Activated CD4-positive, alpha-beta T cell treated with anti-CD3 and anti-CD28 coated beads, Interleukin-2, amount 10 ng/mL, durations not matched to agents 7 days and 5 days (primary cell): ENCODE results near the gene AZU1. TPM values are rescaled to one million over a fixed set of nuclear protein-coding genes. Genes with fewer than 3 reads are reported as not detected.
A peak's percentile ranks its signal among the peaks of the same experiment; 100 is the strongest.

Experiments used
- CTCF ChIA-PET: fragments of 350-600 bp; sonication (Branson Sonifier 250); formaldehyde crosslinking; loops from one replicate; lab custom pipeline; 2021; ENCODE audit warnings: antibody characterized with exemption; lab: Charles Lee
- POLR2A ChIA-PET: fragments of 350-600 bp; sonication (Branson Sonifier 250); formaldehyde crosslinking; loops from one replicate; lab custom pipeline; 2021; ENCODE audit warnings: antibody characterized with exemption; lab: Charles Lee
- DNase-seq: peaks from one replicate; pipeline ENCODE4 v3.0.0-alpha.2; 2020
- H3K27ac Mint-ChIP-seq: one replicate; pipeline ENCODE4 v1.8.0; 2021; ENCODE audit warnings: mild to moderate bottlenecking, moderate library complexity, mixed read lengths
- H3K27me3 Mint-ChIP-seq: one replicate; pipeline ENCODE4 v1.8.0; 2021; ENCODE audit warnings: mixed read lengths
- H3K36me3 Mint-ChIP-seq: one replicate; pipeline ENCODE4 v1.8.0; 2021; ENCODE audit warnings: low read depth, mixed read lengths
- H3K4me1 Mint-ChIP-seq: one replicate; pipeline ENCODE4 v1.8.0; 2021; ENCODE audit warnings: mixed read lengths
- H3K4me3 Mint-ChIP-seq: one replicate; pipeline ENCODE4 v1.8.0; 2021; ENCODE audit warnings: mild to moderate bottlenecking, moderate library complexity, mixed read lengths
- H3K9me3 Mint-ChIP-seq: one replicate; pipeline ENCODE4 v1.8.0; 2021; ENCODE audit warnings: mixed read lengths
- total RNA-seq, 2 experiments: library from RNA; stranded (reverse); gene quantifications; one replicate each; pipeline ENCODE4 v1.2.3, GENCODE V29; 2021

Gene AZU1
- total RNA-seq, 2 experiments from 2014 or later = not detected

DNA sequence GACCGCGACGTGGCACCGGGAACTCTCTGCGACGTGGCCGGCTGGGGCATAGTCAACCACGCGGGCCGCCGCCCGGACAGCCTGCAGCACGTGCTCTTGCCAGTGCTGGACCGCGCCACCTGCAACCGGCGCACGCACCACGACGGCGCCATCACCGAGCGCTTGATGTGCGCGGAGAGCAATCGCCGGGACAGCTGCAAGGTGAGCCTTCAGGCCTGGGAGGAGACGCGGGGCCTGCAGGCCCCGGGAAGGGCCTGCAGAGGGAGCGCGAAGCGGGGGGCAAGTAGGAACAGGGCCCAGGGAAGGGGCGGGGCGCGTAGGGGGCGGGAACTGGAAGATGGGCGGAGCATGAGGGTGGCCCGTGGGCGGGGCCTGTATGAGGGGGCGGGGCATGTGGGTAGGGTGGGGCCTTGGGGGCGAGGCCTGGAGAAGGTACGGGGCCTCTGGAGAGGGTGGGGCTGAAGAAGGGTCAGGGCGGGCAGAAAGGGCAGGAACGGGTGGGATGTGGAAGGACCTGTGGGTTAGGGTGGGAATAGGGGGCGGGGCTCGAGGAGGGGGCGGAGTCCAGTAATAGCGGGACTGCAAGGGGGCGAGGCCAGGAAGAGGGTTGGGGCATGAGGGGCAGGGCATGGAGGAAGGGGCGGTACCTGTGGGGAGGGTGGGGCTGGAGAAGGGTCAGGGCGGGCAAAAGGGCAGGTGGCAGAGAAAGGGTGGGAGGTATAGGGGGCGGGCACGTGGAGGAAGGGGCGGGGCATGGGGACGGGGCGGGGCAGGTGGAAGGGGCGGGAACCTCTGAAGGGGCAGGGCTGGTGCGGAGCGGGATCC lies 34.3 kb downstream of the AZU1 start:
- no peak overlapping the region for H3K27ac Mint-ChIP-seq
- no peaks in the 10 kb centered on the region for H3K9me3 Mint-ChIP-seq
- POLR2A ChIA-PET = no interaction called here
- CTCF ChIA-PET = interaction anchor here (1.6 to 2.9 kb wide), 6 partner anchors 10 to 76 kb away, joined by 6 to 34 read pairs (median 10); partner anchors contain the start of genes MED16 and RNU6-9
- DNase-seq = peak; percentile 69
- peaks cover 14% of the 10 kb centered on the region for H3K27me3 Mint-ChIP-seq
- no peak overlapping the region for H3K4me3 Mint-ChIP-seq
- peaks cover 21% of the 10 kb centered on the region for H3K4me1 Mint-ChIP-seq
- no peaks in the 10 kb centered on the region for H3K36me3 Mint-ChIP-seq

DNA sequence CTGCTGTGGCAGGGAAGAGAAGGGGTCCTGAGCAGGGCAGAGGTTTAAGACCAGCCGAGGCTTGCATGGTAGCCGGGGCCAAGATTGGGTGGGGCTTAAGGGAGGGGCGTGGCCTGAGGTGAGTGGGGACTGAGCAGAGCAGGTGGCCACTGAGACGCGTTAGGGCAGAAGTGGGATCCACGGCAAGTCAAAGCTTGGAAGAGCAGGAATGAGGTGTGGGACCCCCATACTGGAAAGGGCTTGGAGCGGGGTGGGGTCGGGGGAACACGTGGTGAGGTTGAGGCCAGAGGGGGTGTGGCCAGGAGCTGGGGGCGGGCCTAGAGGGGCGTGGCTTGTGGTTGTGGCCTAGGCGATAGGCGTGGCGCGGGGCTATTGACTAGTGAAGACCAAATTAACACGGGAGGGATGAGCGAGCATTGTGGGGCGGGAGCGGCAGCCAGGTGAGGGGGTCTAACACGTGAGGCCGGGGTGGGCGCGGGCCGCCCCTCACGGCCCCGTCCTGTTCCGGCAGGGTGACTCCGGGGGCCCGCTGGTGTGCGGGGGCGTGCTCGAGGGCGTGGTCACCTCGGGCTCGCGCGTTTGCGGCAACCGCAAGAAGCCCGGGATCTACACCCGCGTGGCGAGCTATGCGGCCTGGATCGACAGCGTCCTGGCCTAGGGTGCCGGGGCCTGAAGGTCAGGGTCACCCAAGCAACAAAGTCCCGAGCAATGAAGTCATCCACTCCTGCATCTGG lies 35.1 kb downstream of the AZU1 start:
- peak; percentile 83 for DNase-seq
- ChIA-PET CTCF (interaction anchor here (0.6 to 2.9 kb wide), 13 partner anchors 9 to 406 kb away, joined by 3 to 34 read pairs (median 7); partner anchors contain the start of genes CIRBP, MED16, PRTN3 and RNU6-9), POLR2A (interaction anchor here (0.6 kb wide), 1 partner anchor 136 kb away, joined by 3 read pairs; no protein-coding TSS in a partner anchor)
- peaks cover 17% of the 10 kb centered on the region for H3K4me1 Mint-ChIP-seq
- H3K9me3 Mint-ChIP-seq = no peaks in the 10 kb centered on the region
- peaks cover 12% of the 10 kb centered on the region for H3K27me3 Mint-ChIP-seq
- peaks cover 3% of the 10 kb centered on the region for H3K36me3 Mint-ChIP-seq
- H3K27ac Mint-ChIP-seq = peak overlapping the region; percentile 87
- peak overlapping the region; percentile 61 for H3K4me3 Mint-ChIP-seq

DNA sequence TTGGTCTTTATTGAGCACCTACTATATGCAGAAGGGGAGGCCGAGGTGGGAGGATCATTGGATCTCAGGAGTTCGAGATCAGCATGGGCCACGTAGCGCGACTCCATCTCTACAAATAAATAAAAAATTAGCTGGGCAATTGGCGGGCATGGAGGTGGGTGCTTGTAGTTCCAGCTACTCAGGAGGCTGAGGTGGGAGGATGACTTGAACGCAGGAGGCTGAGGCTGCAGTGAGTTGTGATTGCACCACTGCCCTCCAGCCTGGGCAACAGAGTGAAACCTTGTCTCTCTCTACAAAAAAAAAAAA lies 35.6 kb downstream of the AZU1 start:
- Mint-ChIP-seq H3K36me3 (peaks cover 3% of the 10 kb centered on the region), H3K9me3 (no peaks in the 10 kb centered on the region), H3K27ac (peak overlapping the region; percentile 87), H3K4me3 (peak overlapping the region; percentile 61), H3K27me3 (peaks cover 11% of the 10 kb centered on the region), H3K4me1 (peaks cover 16% of the 10 kb centered on the region)
- DNase-seq = no peak
- CTCF ChIA-PET = interaction anchor here (0.6 to 2.9 kb wide), 27 partner anchors 9 to 406 kb away, joined by 3 to 34 read pairs (median 4); partner anchors contain the start of genes CIRBP, KISS1R, MED16 and PRTN3
- POLR2A ChIA-PET = interaction anchor here (0.6 kb wide), 2 partner anchors 136 to 742 kb away, joined by 3 to 7 read pairs; no protein-coding TSS in a partner anchor

DNA sequence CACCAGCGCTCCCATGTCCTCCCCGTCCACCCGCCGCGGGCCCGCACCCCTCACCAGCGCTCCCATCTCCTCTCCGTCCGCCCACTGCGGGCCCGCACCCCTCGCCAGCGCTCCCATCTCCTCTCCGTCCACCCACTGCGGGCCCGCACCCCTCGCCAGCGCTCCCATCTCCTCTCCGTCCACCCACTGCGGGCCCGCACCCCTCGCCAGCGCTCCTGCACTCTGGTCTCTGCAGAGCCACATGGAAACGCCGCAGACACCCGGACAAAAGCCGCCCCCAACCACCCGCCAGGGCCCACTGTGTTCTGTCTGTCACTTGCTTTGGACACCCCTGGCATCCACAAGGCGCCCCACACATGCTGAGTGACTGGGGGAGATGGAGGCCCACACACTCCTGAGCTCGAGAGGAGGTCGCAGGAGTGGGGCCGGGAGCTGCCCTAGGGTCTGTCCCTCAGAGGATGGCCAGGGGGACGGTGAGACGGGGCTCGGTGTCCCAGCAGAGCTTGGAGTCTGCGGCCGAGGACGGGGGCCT lies 39.2 kb downstream of the AZU1 start:
- H3K27me3 Mint-ChIP-seq = no peaks in the 10 kb centered on the region

DNA sequence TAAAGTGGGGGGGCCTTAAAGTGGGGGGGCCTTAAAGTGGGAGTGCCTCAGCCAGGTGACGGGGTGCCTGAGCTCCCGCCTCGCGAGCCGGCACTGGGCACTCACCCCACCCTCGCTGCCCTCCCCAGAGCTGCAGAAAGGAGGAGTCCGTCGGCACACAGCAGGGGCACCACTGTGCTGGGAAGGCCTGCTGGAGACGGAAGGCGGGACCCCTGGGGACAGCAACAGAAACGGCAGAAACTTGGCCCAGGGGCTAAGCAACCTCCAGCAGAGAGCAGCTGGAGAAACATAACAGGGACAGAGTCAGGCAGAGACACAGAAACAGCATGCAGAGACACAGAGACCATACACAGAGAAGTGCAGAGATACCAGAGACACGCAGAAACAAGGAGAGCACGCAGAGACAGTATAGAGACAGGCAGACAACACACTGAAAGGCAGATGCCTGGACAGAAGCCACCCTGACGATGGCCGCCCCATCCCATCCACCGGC lies 39.7 kb downstream of the AZU1 start:
- Mint-ChIP-seq H3K36me3 (peaks cover 16% of the 10 kb centered on the region), H3K27ac (no peak overlapping the region), H3K4me3 (no peak overlapping the region), H3K9me3 (no peaks in the 10 kb centered on the region), H3K27me3 (no peaks in the 10 kb centered on the region), H3K4me1 (peaks cover 22% of the 10 kb centered on the region)
- ChIA-PET CTCF (no interaction called here), POLR2A (no interaction called here)
- DNase-seq = no peak

More for the DNA sequence above, 39.2 kb downstream of the AZU1 start:
- Mint-ChIP-seq H3K4me3 (no peak overlapping the region), H3K4me1 (peaks cover 17% of the 10 kb centered on the region), H3K9me3 (no peaks in the 10 kb centered on the region), H3K27ac (no peak overlapping the region), H3K36me3 (peaks cover 16% of the 10 kb centered on the region)
- no peak for DNase-seq
- POLR2A ChIA-PET = no interaction called here
- CTCF ChIA-PET = no interaction called here

DNA sequence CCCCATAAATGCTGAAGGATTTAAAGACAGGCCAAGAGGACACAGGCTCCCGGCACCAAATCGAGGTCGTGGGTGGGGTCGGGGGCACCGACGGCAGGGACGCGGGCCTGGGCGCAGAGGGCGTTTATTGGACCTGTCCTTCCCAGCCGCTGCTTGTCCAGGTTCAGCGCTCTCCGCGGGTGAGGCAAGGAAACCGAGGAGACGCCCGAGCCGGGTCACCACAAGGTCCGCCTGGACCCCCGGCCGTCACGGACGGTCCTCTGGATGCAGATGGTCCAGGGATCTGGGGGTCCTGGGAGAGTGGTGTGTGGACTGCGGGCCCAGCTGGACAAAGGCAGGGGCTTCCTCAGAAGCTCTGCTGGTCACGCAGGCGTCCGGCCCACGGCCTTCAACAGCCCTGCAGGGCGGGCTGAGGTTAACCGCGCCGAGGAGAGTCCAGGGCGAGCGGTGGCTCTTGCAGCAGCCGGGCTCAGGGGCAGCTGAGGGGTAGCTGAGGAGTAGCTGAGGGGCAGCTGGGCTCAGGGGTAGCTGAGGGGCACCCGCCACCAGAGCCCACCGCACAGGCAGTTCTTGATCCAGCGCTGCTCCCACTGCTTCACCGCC lies 40.3 kb downstream of the AZU1 start:
- POLR2A ChIA-PET = no interaction called here

DNA sequence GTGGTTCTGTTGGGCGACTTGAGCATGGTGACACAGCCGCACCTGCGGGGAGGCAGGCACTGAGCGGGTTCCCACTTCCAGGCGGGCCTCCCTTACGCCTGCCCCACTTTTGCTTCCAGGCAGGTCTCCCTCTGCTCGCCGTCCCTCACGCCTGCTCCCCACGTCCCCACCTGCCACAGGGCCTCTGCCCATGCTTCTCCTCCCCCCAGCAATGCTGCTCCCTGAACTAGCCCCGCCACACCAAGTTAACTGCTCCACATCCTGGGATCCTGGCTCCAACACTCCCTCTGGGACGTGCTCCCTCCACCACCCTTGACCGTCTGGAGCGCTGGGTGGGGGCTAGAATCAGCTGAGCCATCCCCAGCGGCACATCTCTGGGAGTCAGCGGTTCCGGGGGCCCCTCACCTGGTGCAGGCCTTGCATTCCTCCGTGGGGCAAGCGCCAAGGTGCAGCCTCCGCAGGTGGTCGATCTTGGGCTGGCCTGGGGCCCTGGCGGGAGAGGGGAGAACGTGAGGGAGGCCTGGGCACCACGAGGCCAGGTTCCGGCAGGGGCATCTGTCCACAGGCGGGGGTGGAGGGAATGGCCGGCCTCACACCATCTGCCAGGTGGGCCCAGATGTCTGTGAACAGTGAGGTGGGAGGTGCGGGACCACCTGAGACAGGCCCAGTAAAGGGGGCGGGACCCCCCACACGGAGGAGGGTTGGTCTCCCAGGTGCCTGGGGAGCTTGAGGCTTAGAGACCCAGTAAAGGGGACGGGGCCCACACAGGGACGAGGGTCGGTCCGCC lies 41.0 kb downstream of the AZU1 start:
- Mint-ChIP-seq H3K9me3 (no peaks in the 10 kb centered on the region), H3K36me3 (peaks cover 19% of the 10 kb centered on the region), H3K27ac (no peak overlapping the region), H3K27me3 (no peaks in the 10 kb centered on the region), H3K4me3 (no peak overlapping the region), H3K4me1 (peaks cover 16% of the 10 kb centered on the region)
- ChIA-PET POLR2A (no interaction called here), CTCF (no interaction called here)
- DNase-seq = no peak

More for the DNA sequence above, 40.3 kb downstream of the AZU1 start:
- no peaks in the 10 kb centered on the region for H3K9me3 Mint-ChIP-seq
- DNase-seq = no peak
- H3K4me3 Mint-ChIP-seq = no peak overlapping the region
- H3K4me1 Mint-ChIP-seq = peaks cover 21% of the 10 kb centered on the region
- no peak overlapping the region for H3K27ac Mint-ChIP-seq
- CTCF ChIA-PET = no interaction called here
- H3K36me3 Mint-ChIP-seq = peaks cover 19% of the 10 kb centered on the region
- no peaks in the 10 kb centered on the region for H3K27me3 Mint-ChIP-seq

DNA sequence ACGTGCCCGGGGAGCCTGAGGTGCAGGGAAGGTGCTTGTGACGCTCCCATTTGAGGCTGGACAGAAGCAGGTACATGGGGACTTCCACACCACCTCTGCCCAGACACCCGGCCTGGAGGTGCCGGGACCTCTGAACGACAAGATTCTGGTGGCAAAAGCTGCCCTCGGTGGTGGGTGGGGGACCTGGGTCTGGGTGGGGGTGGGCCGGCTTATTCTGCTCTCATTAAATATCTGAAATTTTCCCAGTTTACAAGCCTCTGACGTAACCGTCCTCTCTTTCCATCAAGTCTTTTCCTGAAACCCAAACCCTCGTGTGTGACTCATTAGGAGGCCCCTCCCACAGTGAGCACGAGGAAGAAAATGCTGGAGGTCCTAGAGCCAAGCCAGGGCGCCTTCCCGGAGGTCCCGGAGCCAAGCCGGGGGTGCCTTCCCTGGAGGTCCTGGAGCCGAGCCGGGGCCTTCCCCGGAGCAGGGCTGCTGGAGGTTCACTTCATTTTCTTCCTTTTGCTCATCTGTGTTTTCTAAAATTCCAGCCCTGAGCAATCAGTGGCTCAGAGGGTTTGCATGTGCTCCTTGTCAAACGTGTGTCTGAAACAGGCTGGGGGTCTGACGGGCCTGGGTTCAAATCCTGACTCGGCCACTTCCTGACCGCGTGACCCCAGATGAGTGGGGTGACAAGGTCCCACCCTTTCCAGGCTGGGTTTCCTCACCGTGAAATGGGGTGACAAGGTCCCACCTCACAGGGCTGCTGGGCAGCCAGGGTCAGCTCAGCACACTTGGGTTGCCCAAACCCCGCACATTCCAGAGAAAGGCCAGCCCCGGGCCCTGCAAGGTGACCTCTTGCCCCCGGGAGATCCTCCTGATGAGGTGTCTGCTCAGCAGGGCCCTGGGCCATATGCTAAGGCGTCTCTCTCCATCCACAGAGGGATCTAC lies 41.9 kb downstream of the AZU1 start:
- H3K4me3 Mint-ChIP-seq = no peak overlapping the region

DNA sequence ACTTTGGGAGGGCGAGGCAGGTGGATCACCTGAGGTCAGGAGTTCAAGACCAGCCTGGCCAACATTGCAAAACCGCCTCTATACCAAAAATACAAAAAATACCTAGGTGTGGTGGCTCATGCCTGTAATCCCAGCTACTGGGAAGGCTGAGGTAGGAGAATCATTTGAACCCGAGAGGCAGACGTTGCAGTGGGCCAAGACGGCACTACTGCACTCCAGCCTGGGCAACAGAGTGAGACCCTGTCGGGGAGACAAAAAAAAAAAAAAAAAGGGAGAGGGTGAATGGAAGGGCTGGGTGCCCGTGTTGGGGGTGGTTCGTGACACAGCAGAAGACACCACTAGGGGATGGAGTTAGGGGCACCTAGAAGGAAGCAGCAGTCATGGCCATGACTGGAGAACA lies 42.7 kb downstream of the AZU1 start:
- CTCF ChIA-PET = no interaction called here
- H3K4me1 Mint-ChIP-seq = peaks cover 13% of the 10 kb centered on the region
- H3K27me3 Mint-ChIP-seq = no peaks in the 10 kb centered on the region
- no peak overlapping the region for H3K4me3 Mint-ChIP-seq
- DNase-seq = no peak
- H3K36me3 Mint-ChIP-seq = peaks cover 22% of the 10 kb centered on the region
- no peaks in the 10 kb centered on the region for H3K9me3 Mint-ChIP-seq
- H3K27ac Mint-ChIP-seq = peak overlapping the region; percentile 78
- POLR2A ChIA-PET = no interaction called here

More for the DNA sequence above, 41.9 kb downstream of the AZU1 start:
- H3K27ac Mint-ChIP-seq = peak overlapping the region; percentile 64
- no peaks in the 10 kb centered on the region for H3K9me3 Mint-ChIP-seq
- H3K36me3 Mint-ChIP-seq = peaks cover 22% of the 10 kb centered on the region
- ChIA-PET POLR2A (no interaction called here), CTCF (no interaction called here)
- H3K4me1 Mint-ChIP-seq = peaks cover 13% of the 10 kb centered on the region
- no peaks in the 10 kb centered on the region for H3K27me3 Mint-ChIP-seq
- DNase-seq = no peak

DNA sequence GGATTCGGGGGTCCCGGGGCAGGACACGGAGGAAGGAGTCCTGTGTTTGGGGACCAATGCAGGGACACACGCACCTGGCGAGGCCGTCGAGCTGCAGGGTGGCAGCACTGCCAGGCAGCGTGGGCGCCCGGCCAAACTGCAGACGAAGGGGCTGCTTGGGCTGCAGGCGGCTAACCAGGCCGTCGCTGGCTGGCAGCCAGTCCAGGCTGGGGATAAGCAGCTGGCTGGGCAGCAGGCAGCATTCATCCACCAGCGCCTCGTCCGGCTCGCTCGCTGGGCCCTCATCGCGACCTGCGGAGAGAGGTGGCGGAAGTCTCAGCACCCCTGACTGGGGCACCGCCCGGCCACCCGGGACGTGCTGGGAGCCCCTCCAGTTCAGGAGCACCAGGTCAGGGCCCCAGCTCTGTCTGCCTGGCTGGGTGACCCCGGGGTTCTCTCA lies 43.3 kb downstream of the AZU1 start:
- H3K4me1 Mint-ChIP-seq = peaks cover 13% of the 10 kb centered on the region
- no peak for DNase-seq
- POLR2A ChIA-PET = no interaction called here
- H3K36me3 Mint-ChIP-seq = peaks cover 22% of the 10 kb centered on the region
- no peak overlapping the region for H3K27ac Mint-ChIP-seq
- CTCF ChIA-PET = interaction anchor here (2.3 kb wide), 1 partner anchor 8 kb away, joined by 8 read pairs; no protein-coding TSS in a partner anchor
- H3K4me3 Mint-ChIP-seq = no peak overlapping the region
- H3K27me3 Mint-ChIP-seq = no peaks in the 10 kb centered on the region
- H3K9me3 Mint-ChIP-seq = no peaks in the 10 kb centered on the region
